ENCODE results near the gene GNAI2. TPM values are rescaled to one million over a fixed set of nuclear protein-coding genes. Genes with fewer than 3 reads are reported as not detected.
"Not testable (repeated sequence)": the region's sequence is repeated elsewhere in the genome, so short reads cannot be mapped to it uniquely, and the experiment has no call there.

GNAI2 gene
- polyA plus RNA-seq, 1 donor = 181 TPM

DNA sequence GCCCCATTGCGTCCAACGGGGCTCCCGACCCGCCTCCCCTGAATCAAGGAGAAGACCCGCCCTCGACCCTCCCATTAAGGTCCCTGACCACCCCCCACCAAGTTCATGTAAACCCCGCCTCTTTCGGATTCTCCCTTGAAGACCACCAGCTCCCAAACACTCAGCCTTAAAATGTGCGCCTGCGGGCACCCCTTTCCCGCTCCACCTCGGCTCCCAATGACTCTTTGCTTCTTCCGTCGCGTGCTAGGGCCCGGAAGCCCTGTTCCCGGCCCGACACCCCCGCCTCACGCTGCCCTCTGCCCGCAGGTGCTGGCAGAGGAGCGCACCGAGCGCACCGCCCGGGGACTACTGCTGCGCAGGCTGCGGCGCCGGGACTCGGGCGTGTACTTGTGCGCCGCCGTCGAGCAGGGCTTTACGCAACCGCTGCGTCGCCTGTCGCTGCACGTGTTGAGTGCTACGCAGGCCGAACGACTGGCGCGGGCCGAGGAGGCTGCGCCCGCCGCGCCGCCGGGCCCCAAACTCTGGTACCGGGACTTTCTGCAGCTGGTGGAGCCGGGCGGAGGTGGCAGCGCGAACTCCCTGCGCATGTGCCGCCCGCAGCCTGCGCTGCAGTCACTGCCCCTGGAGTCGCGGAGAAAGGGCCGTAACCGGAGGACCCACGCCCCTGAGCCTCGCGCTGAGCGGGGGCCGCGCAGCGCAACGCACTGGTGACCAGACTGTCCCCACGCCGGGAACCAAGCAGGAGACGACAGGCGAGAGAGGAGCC, 40.2 kb downstream of the GNAI2 start:
- no peak for DNase-seq

DNA sequence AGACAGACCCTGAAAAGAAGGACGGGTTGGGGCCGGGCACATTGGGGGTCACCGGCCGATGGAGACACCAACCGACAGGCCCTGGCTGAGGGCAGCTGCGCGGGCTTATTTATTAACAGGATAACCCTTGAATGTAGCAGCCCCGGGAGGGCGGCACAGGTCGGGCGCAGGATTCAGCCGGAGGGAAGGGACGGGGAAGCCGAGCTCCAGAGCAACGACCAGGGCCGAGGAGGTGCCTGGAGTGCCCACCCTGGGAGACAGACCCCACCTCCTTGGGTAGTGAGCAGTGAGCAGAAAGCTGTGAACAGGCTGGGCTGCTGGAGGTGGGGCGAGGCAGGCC, 40.7 kb downstream of the GNAI2 start:
- no peak for DNase-seq

DNA sequence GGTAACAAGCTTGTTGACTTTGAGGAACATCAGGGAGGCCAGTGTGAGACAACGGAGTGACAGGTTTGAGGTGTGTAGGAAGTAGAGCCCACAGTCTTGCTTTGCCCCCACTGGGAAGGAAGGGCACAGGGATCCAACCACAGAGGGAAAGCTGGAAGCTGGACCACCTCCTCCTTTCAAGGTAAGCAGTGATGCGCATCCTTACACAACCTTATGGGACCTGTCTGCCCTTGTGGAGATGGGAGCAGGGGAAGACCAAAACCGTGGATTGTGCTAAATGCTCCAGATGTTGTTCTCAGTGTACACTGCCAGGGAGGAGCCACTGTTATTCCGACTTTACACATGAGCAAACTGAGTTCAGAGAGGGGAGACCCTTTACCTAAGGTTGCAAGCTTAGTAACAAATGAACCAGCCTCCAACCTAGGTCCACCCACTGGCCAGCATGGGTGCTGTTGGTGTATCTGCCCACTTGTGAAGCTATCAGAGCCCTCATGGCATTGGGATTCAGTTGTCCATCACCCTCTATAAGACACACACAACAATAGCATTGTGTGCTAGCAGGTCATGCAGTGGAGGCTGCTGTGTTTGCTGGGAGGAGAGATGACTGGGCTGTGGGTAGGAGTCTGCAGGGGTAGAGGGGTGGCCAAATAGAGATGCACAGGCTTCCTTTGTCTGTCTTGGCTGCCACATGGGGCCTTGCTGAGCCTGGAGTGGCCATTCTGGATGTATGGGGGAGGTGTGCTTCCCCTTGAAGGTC, 42.3 kb downstream of the GNAI2 start:
- no peak for DNase-seq

DNA sequence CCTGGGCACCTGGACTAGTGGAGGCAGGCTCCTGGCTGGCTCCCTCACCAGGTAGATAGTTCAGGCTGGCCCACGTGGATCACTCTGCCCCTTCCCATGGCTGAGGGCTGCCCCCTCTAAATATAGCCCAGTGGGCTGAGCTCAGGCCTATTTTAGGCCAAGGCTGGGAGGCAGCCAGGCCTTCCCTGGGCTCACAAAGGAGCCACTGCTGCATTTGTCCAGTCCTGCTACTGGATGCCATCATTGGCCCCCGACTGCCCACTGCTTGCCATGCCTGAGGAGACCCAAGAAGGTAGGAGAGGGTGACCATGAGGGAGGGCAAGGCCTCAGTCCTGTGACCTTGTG, 42.8 kb downstream of the GNAI2 start, which contains the start of gene LSMEM2:
Gene LSMEM2 (plus strand): TSS at position 208 of the 345 bp plus-strand sequence. CDS start 27 bp downstream, at position 235.
- DNase-seq = no peak

DNA sequence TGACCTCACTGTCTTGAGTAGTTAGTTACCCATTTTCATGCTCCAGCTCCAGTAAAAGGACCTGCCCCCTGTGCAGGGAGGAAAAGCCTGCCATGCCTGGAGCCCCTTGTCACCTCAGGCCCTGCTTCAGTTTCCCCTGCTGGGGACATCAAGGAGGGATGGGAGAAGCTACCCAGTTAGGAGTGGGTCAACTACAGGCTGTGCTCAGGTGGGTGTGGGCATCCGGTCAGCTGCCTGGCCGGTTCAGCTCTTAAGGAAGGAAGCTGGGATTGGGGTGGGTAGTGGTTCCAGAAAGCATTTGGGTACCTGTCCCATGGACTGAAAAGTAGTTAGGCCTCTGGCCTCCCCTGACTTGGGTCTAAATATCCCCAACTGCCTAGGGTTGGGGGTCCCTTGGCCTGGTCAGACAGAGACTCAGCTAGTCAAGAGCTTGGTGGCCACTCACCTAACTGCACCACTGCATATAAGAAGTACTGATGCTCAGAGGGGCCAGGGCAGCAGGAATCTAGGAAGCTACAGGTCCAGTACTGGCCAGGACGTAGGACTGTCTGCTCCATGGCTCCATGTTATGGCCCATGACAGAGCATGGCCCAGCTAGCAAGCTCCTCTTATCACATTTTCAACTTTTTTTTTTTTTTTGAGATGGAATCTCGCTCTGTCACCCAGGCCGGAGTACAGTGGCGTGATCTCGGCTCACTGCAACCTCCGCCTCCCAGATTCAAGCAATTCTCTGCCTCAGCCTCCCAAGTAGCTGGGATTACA, 43.4 kb downstream of the GNAI2 start:
- DNase-seq = no peak

DNA sequence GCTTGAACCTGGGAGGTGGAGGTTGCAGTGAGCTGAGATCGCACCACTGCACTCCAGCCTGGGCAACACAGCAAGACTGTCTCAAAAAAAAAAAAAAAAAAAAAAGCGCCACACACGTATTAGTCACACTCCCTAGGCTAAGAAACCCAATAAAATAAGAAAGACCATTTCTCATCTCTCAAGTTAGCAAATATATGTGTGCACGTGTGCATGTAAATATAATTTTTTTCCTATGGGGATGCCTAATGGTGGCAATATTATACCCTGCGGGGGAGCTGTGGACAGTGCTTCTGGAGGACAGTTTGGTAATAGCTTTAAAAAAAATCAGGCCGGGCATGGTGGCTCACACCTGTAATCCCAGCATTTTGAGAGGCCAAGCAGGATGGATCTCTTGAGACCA, 48.1 kb downstream of the GNAI2 start:
- DNase-seq = not testable (repeated sequence)

DNA sequence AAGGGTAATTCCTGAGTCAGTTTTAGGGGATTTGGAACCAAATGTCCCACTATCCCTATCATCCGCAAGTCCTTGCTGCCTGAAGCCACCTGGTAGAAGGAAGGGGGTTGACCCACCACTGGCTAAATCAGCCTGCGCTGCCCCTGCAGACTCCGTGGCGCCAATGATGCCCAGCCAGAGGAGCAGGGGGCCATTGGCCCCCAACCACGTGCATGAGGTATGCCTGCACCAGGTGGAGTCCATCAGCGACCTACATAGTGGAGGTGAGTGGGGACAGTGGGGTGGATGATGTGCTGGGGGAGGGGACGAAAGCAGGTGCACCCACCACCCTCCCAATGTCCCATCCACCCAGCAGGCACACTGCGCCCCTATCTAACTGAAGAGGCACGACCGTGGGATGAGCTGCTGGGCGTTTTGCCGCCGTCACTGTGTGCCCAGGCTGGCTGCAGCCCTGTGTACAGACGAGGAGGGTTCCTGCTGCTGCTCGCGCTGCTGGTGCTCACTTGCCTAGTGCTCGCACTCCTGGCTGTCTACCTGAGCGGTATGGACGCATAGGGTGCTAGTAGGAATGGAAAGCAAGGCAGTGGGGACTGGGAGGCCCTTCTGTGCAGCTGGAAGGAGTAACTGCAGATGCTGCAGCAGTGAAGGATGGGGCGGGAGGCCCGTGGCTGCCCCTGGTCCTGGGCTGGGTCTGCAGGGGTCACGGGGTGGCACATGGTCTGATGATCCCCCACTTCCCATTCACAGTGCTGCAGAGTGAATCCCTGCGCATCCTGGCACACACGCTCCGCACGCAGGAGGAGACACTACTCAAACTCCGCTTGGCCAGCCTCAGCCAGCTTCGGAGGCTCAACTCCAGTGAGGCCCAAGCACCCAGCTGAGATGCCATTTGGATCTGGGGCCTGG, 50.6 kb downstream of the GNAI2 start:
- no peak for DNase-seq

DNA sequence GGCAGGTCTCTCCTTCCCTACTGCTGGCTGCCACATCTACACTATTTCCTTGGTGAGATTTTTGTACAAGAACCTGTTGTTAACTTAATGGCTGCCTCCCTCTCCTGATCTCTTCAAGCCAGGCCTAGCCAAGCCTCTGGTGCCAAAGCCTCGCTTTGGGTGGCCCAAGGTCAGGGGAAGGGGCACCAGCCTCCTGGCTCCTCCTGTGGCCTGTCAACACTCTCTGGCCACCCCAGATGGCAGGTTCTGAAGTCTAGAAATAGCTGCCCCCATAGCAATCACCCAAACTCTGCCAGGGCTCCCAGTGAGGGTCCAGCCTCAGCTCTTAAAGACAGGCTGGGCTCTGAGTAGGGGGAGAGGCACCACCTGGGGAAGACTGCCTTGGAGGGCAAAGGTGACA, 51.3 kb downstream of the GNAI2 start:
- no peak for DNase-seq

DNA sequence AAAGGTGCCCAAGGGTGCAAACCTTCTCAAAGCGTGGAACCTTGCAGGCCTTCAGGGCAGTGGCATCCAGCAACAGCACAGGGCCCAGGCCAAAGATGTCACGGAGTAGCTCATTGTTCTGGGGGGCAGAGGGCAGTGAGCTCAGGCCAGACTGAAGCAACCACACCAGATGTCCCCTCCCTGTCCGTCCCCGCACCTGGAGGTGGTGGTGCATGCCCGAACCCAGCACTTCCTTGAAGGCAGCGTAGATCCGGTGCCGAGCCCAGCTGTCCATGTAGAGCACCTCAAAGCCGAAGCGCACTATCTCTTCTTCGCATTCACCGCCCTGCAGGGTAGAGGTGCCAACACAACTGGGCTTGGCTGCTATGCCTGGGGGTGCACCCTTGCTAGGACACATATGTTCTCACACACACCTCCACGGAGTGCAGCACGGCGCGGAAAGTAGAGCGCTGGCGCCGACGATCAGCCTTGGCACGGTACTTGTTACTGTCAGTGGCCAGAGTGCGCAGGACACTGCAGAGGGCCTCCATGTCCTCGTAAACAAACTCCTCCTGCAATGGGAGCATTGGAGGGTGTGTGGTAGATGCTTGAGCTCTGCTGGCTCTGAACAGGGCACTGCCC, 52.5 kb downstream of the GNAI2 start:
- no peak for DNase-seq

DNA sequence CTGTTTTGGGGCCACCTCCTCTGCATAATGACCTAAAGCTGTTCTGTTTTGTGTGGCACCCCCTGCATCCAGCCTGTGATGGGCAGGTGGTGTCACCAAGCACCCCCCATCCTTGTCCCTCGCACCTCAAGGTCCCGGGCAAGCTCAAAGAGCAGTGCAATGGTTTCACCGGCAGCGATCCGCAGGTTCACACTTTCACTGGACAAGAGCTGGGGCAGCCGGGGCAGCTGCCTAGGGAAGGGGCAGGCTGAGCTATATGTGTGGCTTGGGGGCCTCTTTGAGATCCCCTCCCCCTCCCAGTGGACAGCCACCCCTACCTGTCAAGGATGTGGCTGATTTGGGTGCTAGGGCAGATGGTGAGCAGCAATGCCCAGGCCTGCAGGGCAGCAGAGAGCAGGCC, 53.1 kb downstream of the GNAI2 start:
- no peak for DNase-seq

DNA sequence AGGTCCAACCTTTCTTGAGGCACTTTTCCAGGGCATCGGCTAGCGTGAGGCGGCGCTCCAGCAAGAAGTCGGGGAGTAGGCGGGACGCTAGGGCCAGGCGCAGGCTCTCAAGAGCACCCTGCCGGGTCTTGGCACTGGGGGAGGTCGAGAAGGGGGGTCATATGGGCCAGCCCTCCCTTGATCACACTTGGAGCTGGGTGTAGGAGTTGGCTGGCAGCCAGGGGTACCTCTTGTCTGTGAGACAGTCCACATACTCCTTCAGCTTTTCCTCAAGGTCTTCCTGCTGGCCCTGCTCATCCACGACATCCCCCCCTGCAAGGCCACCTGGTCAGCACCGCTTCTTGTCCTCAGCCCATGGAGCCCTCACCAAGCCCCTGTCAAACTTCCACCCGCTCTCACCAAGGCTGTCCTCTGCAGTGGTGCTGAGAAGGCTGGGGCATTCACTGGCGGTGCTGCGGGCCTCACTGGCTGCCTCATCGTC, 54.2 kb downstream of the GNAI2 start:
- DNase-seq = no peak

DNA sequence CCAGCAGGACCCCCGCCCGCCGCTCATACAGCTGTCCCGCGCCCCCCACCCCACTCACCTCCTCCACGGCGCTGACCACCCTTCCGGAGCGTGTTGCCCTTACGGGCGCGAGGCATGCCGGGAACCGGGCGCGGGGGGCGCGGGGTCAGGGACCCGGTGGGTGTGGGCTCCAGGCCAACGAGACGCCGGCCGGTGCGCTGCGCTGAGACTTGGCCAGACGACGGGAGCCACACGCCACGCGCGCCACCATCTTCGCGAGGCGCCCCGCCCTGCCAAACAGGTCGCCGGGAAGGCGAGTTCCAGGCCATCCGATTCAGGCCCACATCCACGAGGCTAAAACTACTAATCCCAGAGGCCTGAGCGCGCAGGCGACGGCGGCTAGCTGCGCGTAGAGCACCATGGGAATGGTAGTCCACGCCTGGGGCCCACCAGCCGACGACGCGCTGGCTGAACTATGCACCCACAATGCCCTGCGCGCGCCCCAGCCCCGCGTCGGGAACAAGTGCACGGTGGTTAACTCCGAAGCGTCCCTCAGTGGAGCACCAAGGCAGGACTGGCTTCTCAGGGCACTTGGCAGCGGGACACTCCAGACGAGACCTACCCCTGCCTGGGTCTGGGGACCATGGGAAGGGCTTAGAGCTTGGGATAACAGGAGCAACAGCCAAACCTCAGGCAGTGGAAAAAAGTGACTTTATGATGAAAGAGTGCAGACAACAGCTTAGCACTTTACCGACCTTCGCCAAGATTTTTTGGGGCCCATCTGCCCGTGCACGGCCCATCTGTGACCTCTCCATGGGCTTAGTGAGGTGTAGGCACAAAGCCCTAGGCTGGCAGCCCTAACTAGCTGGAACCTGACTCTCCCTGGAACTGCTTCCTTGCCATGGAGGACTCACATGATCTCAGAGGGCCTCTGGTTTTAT, 56.4 kb downstream of the GNAI2 start, which contains the start of gene IFRD2:
Gene IFRD2 (minus strand): TSS at position 271 of the 920 bp plus-strand sequence. CDS start 155 bp downstream, at position 116.
- DNase-seq = peak; percentile 96

DNA sequence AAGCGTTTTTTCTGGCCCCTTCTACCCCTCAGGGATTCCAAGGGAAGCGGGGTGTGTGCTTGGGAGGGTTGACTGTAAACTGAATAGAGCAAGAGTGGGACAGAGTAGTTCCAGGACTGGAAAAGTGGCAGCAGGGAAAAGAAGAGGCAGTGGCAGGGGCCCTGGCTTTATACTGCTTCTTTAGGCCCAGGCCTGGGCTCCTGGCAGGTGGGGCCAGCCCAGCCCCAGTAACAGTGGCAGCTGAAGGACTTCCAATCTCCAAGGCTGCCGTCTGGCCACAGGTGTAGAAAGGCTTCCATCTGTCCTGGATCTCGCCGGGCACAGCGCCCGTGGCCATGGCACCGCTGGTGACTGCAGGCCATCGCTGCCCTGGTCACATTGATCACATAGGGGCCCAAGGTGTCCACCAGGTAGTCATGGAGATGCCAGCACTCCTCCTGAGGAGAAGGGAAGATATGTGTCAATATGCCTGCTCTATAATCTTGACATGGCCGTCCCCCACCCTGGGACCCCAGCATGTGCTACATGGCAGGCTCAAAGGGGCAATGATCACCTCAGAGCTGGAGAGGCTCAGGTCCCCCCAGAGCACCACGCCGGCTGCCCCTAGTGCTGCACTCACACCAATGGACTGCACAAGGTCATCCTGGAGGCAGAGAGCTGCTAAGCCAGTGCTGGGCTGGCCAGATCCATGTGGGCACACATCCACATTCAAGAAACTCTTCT, 57.2 kb downstream of the GNAI2 start:
- DNase-seq = no peak

DNA sequence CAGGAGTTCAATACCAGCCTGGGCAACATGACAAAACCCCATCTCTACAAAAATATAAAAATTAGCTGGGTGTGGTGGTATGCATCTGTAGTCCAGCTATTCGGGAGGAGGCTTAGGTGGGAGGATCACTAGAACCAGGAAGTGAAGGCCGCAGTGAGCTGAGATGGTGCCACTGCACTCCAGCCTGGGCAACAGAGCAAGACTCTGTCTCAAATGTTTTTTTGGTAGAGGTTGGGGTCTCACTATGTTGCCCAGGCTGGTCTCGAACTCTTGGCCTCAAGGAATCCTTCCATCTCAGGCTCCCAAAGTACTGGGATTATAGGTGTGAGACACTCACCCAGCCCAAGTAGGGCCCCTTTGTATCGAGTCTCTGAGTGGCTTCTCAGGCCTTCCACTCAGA, 58.1 kb downstream of the GNAI2 start:
- no peak for DNase-seq

DNA sequence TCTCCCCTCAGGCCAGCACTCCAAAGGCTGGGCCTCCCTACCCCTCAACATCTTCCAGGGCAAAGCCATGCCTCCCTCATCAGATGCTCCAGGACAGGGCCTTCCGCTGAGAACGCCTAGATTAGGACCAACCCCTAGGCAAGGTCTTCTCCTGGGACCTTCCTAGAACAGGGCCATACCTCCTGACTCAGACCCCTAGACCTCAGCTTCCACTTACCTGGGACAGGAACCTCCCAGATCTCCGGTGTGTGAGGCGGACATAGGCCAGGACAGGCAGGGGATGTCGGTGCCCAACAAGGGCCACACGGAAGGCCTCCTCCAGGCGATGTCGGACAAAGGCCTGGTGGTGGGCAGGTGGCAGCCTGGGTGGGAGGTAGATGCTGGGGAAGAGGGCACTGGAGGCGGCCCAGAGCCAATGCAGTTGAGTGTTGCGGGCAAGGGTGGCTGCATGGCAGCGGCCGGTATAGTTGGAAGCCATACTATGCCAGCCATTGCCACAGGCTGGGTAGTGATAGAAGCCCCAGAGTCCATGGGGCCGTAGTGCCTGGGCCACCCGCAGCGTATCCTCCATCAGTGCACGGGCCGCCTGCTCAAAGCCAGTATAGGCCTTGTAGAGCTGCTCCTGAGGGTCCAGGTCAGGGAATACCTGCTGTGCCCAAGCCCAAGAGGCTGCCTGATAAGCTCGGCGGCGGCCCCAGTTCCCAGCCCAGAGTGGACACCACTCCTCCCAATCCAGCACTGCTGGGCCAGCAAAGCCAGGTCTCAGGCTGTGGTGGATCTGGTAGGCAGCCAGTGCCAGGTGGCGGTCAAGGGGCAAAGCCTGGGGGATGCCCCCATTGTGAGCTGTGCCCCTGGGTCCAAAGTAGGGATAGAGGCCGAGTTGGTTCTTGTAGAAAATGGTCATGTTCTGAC, 58.7 kb downstream of the GNAI2 start:
- no peak for DNase-seq

DNA sequence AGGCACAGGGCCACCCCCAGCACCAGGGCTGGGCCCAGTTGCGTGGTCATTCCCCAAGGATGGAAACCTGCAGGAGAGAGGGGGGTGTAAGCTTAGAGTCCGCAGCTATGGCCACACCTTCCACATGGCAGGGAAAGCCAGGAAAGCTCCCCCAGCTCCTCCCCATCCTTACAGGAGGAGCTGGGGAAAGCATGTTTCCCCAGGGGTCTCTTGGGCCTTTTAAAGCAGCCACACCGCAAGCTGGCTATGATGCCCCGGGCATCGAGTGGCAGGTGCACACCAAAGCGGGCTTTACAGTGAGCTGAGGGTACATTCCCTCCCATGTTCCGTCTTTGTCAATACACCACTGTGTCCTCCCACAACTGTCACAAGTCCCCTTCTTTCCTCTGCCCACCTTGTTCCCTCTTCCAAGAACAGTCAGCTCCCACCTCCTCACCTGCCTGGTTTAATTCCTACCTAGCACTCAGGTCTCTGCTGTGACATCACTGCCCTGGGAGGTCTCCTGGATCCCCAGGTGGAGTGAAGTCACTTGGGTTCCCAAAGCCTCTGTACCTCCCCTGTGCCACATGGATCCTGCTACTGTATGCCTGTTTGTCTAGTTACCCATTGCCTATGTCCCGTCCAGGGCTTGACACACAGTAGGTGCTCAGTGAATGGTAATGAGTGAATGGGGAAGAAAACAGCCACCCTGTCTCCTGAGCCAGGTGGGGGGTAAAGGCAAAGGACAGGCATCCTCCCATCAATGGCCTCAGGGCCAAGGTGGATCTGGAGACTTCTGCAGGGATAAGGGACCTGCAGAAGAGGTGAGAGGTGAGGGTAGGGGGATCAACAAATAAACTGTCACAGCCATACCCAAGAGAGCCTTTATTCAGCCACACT, 59.8 kb downstream of the GNAI2 start:
- no peak for DNase-seq

DNA sequence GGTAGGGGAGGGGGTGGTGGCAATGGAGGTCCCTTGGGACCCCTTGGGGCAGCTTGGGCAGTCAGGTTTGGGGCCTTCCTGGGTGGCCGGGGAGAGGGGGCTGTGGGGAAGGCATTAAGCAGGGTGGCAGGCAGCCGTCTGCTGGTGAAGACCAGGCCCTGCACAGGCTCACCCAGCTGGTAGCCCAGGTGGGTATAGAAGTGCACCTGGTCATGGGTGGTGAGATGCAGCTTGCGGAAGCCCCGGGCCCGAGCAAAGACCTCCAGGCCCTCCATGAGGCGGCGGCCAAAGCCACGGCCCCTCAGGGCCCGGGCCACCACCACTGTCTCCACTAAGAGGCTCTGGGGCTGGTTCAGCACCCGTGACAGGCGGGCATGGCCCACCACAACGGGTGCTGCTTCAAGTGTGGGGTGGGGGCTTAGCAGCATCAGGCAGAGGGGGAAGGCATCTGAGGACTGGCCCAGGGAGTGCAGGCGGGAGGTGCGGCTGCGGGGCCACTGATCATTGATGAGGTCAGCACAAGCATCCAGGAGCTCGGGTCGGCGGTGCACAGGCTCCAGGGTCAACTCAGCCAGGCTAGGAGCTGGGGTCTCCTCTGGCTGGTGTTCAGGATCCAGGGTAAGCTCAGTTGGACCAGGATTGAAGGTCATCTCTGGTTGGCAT, 60.8 kb downstream of the GNAI2 start:
- DNase-seq = no peak

Measured in left kidney (tissue), 2 donors.